ENCODE results near the gene FAM227A.
A peak's percentile ranks its signal among the peaks of the same experiment; 100 is the strongest.
"Not testable (repeated sequence)": the region's sequence is repeated elsewhere in the genome, so short reads cannot be mapped to it uniquely, and the experiment has no call there.

Gene FAM227A

GRCh38 chr22:38655519-38656255 lies 505 bp downstream of the FAM227A start:
- H3K4me3 ChIP-seq (ENCODE audit: low read depth, low read length) = peak overlapping the region; percentile 89
- TF ChIP-seq MYC (IDR thresholded peaks at IDR 0.05; ENCODE audit: low read depth, low read length) (no peak), MAX (IDR thresholded peaks at IDR 0.05; ENCODE audit: low read depth, low read length) (no peak), CTCF (IDR thresholded peaks at IDR 0.05; ENCODE audit: low read depth, low read length) (no peak), POLR2A (IDR thresholded peaks at IDR 0.05; ENCODE audit: extremely low read depth, insufficient read length) (no peak)
- DNase-seq (ENCODE audit: low read depth) = peak; percentile 32

- no peak for TF ChIP-seq MYC (IDR thresholded peaks at IDR 0.05; ENCODE audit: low read depth, low read length)
- TF ChIP-seq CTCF (IDR thresholded peaks at IDR 0.05; ENCODE audit: low read depth, low read length) = no peak
- TF ChIP-seq MAX (IDR thresholded peaks at IDR 0.05; ENCODE audit: low read depth, low read length) = no peak
- no peak for TF ChIP-seq POLR2A (IDR thresholded peaks at IDR 0.05; ENCODE audit: extremely low read depth, insufficient read length)
- no peak for DNase-seq (ENCODE audit: low read depth)
- no peak overlapping the region for H3K4me3 ChIP-seq (ENCODE audit: low read depth, low read length)
These were observed 2.5 kb downstream of the FAM227A start for GRCh38 chr22:38653741-38654140.

GRCh38 chr22:38652859-38653258 lies 3.3 kb downstream of the FAM227A start:
- DNase-seq (ENCODE audit: low read depth) = no peak
- no peak overlapping the region for H3K4me3 ChIP-seq (ENCODE audit: low read depth, low read length)
- TF ChIP-seq MYC (IDR thresholded peaks at IDR 0.05; ENCODE audit: low read depth, low read length) = no peak
- no peak for TF ChIP-seq CTCF (IDR thresholded peaks at IDR 0.05; ENCODE audit: low read depth, low read length)
- no peak for TF ChIP-seq MAX (IDR thresholded peaks at IDR 0.05; ENCODE audit: low read depth, low read length)
- no peak for TF ChIP-seq POLR2A (IDR thresholded peaks at IDR 0.05; ENCODE audit: extremely low read depth, insufficient read length)

GRCh38 chr22:38649841-38650522 lies 6.2 kb downstream of the FAM227A start:
- no peak overlapping the region for H3K4me3 ChIP-seq (ENCODE audit: low read depth, low read length)
- TF ChIP-seq MAX (IDR thresholded peaks at IDR 0.05; ENCODE audit: low read depth, low read length) (no peak), MYC (IDR thresholded peaks at IDR 0.05; ENCODE audit: low read depth, low read length) (no peak), POLR2A (IDR thresholded peaks at IDR 0.05; ENCODE audit: extremely low read depth, insufficient read length) (no peak)
- no peak for DNase-seq (ENCODE audit: low read depth)

GRCh38 chr22:38645430-38645829 lies 10.8 kb downstream of the FAM227A start:
- no peak overlapping the region for H3K4me3 ChIP-seq (ENCODE audit: low read depth, low read length)
- peak; percentile 39 for DNase-seq (ENCODE audit: low read depth)
- TF ChIP-seq CTCF (IDR thresholded peaks at IDR 0.05; ENCODE audit: low read depth, low read length) = no peak
- TF ChIP-seq POLR2A (IDR thresholded peaks at IDR 0.05; ENCODE audit: extremely low read depth, insufficient read length) = no peak
- TF ChIP-seq MAX (IDR thresholded peaks at IDR 0.05; ENCODE audit: low read depth, low read length) = no peak
- no peak for TF ChIP-seq MYC (IDR thresholded peaks at IDR 0.05; ENCODE audit: low read depth, low read length)

- not testable (repeated sequence) for H3K4me3 ChIP-seq (ENCODE audit: low read depth, low read length); DNase-seq (ENCODE audit: low read depth)
These were observed 11.9 kb downstream of the FAM227A start for GRCh38 chr22:38644245-38644644.
